HUES48 (cell line): ENCODE results near the gene ZFYVE19.

ENCODE experiments used
- H3K27ac ChIP-seq: one replicate; pipeline ENCODE4 v1.7.0; 2013; ENCODE audit warnings: low read depth, low read length, inconsistent platforms
- H3K27me3 ChIP-seq: 2 replicates; pipeline ENCODE4 v1.6.1; 2013; ENCODE audit warnings: mild to moderate bottlenecking, low read length; ENCODE audit not compliant: control insufficient read depth, insufficient read depth
- H3K36me3 ChIP-seq: 2 replicates; pipeline ENCODE4 v1.6.1; 2013; ENCODE audit warnings: low read length; ENCODE audit not compliant: control insufficient read depth, insufficient read depth
- H3K4me1 ChIP-seq: 2 replicates; pipeline ENCODE4 v1.6.1; 2013; ENCODE audit warnings: mild to moderate bottlenecking, low read length; ENCODE audit not compliant: control insufficient read depth, insufficient read depth
- H3K4me3 ChIP-seq: 2 replicates; pipeline ENCODE4 v1.5.1; 2013; ENCODE audit warnings: mild to moderate bottlenecking, low read depth, low read length
- H3K9ac ChIP-seq: 2 replicates; pipeline ENCODE4 v1.6.1; 2013; ENCODE audit warnings: mild to moderate bottlenecking, low read depth, low read length, moderate library complexity
- H3K9me3 ChIP-seq: 2 replicates; pipeline ENCODE4 v1.6.1; 2013; ENCODE audit warnings: low read length; ENCODE audit not compliant: control insufficient read depth, insufficient read depth

Gene ZFYVE19

GRCh38 chr15:40807028-40807887 lies at the start of gene ZFYVE19, which contains the start of gene DNAJC17:
Gene ZFYVE19 (plus strand): TSS chr15:40807089. CDS start chr15:40807590, 501 bp downstream.
Gene DNAJC17 (minus strand): TSS chr15:40807473. CDS start chr15:40807446, 27 bp downstream.
- peak within 1 kb of the TSS; percentile 61 for H3K27ac ChIP-seq

GRCh38 chr15:40759961-40760360 lies 46.9 kb upstream of the ZFYVE19 start:
- Histone ChIP-seq H3K27me3 (0 out of 2 replicates have a peak, but pooled peaks cover 3% of the 10 kb centered on the region), H3K4me3 (no peak overlapping the region), H3K9ac (no peak overlapping the region), H3K27ac (no peak overlapping the region), H3K4me1 (peaks cover 10% of the 10 kb centered on the region), H3K9me3 (no peaks in the 10 kb centered on the region), H3K36me3 (no peaks in the 10 kb centered on the region)

More at GRCh38 chr15:40807028-40807887, at the start of gene ZFYVE19, which contains the start of gene DNAJC17:
- peak within 1 kb of the TSS; percentile 61 for H3K9ac ChIP-seq
- H3K36me3 ChIP-seq = peaks cover 16% of the 10 kb centered on the region
- H3K4me1 ChIP-seq = peaks cover 4% of the 10 kb centered on the region
- H3K9me3 ChIP-seq = no peaks in the 10 kb centered on the region
- no peaks in the 10 kb centered on the region for H3K27me3 ChIP-seq
- H3K4me3 ChIP-seq = peak within 1 kb of the TSS; percentile 84

- Histone ChIP-seq H3K4me1 (peaks cover 28% of the 10 kb centered on the region), H3K4me3 (peak overlapping the region; percentile 76), H3K36me3 (peaks cover 4% of the 10 kb centered on the region), H3K9me3 (no peaks in the 10 kb centered on the region), H3K27me3 (0 out of 2 replicates have a peak, but pooled peaks cover 3% of the 10 kb centered on the region), H3K9ac (0 out of 2 replicates have a peak overlapping the region, but pooled peaks have one; percentile 28), H3K27ac (peak overlapping the region; percentile 68)
Measured at GRCh38 chr15:40762919-40763800, 43.7 kb upstream of the ZFYVE19 start.

GRCh38 chr15:40763801-40764628 lies 42.9 kb upstream of the ZFYVE19 start, which contains the start of gene GCHFR:
Gene GCHFR (plus strand): TSS chr15:40764068. CDS start chr15:40764181, 113 bp downstream.
- Histone ChIP-seq H3K4me1 (peaks cover 28% of the 10 kb centered on the region), H3K27me3 (0 out of 2 replicates have a peak, but pooled peaks cover 3% of the 10 kb centered on the region), H3K4me3 (peak within 1 kb of the TSS; percentile 76), H3K36me3 (peaks cover 4% of the 10 kb centered on the region), H3K9ac (peak within 1 kb of the TSS; percentile 61), H3K9me3 (no peaks in the 10 kb centered on the region), H3K27ac (peak within 1 kb of the TSS; percentile 68)

- Histone ChIP-seq H3K9me3 (no peaks in the 10 kb centered on the region), H3K9ac (peak overlapping the region; percentile 61), H3K36me3 (peaks cover 4% of the 10 kb centered on the region), H3K4me3 (peak overlapping the region; percentile 76), H3K27me3 (0 out of 2 replicates have a peak, but pooled peaks cover 3% of the 10 kb centered on the region), H3K27ac (peak overlapping the region; percentile 56), H3K4me1 (peaks cover 28% of the 10 kb centered on the region)
Measured at GRCh38 chr15:40764629-40765103, 42.2 kb upstream of the ZFYVE19 start.

- H3K27me3 ChIP-seq = 0 out of 2 replicates have a peak, but pooled peaks cover 3% of the 10 kb centered on the region
- no peak overlapping the region for H3K4me3 ChIP-seq
- peaks cover 4% of the 10 kb centered on the region for H3K36me3 ChIP-seq
- H3K27ac ChIP-seq = peak overlapping the region; percentile 56
- no peaks in the 10 kb centered on the region for H3K9me3 ChIP-seq
- H3K9ac ChIP-seq = no peak overlapping the region
- peaks cover 28% of the 10 kb centered on the region for H3K4me1 ChIP-seq
Measured at GRCh38 chr15:40766194-40766815, 40.6 kb upstream of the ZFYVE19 start.

- peaks cover 28% of the 10 kb centered on the region for H3K4me1 ChIP-seq
- no peak overlapping the region for H3K4me3 ChIP-seq
- H3K27ac ChIP-seq = peak overlapping the region; percentile 11
- H3K27me3 ChIP-seq = 0 out of 2 replicates have a peak, but pooled peaks cover 3% of the 10 kb centered on the region
- H3K36me3 ChIP-seq = peaks cover 6% of the 10 kb centered on the region
- no peak overlapping the region for H3K9ac ChIP-seq
- no peaks in the 10 kb centered on the region for H3K9me3 ChIP-seq
Measured at GRCh38 chr15:40766906-40767837, 39.7 kb upstream of the ZFYVE19 start.

- Histone ChIP-seq H3K36me3 (peaks cover 11% of the 10 kb centered on the region), H3K4me3 (no peak overlapping the region), H3K9ac (no peak overlapping the region), H3K27ac (no peak overlapping the region), H3K27me3 (no peaks in the 10 kb centered on the region), H3K9me3 (no peaks in the 10 kb centered on the region), H3K4me1 (peaks cover 28% of the 10 kb centered on the region)
Measured at GRCh38 chr15:40767838-40768500, 38.9 kb upstream of the ZFYVE19 start.
